ENCODE results near the gene PLEKHF1.
"Not testable (repeated sequence)": the region's sequence is repeated elsewhere in the genome, so short reads cannot be mapped to it uniquely, and the experiment has no call there.

Gene PLEKHF1

DNA sequence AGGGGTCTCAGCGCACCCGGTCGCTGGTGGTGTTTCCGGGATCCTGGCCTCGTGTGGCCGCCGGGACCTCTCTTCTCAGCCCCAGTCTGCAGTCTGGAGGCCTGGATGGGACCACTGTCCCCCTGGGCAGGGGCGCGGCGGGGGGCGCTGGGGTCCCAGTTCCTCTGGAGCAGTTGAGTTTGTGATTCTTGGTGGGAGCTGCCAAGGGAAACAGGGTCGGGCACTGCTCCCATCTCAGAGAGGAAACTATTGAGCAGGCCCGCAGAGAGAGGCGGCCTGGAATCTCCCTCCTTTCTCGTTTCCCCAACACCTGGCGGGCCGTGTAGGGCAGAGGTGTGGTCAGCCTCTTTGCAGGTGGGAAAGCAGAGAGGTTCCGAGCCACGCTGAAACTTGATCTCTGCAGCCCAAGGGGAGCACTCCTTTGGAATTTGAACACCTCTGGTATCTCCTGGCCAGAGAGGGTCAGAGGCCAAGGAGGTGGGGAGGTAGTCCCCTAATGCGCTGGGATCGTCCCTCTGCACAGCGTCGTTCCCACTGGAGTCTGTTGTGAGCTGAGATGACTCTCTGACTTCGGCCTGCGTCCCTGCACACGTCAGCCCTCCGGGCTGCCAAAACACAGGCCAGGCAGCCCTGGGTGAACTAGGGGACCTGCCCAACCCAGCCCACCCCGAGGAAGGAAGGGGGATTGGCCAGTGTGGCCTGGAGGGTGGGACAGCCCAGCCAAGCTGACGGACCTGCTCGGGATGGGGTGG is 741 bp downstream of the PLEKHF1 start:
- no peak for DNase-seq

DNA sequence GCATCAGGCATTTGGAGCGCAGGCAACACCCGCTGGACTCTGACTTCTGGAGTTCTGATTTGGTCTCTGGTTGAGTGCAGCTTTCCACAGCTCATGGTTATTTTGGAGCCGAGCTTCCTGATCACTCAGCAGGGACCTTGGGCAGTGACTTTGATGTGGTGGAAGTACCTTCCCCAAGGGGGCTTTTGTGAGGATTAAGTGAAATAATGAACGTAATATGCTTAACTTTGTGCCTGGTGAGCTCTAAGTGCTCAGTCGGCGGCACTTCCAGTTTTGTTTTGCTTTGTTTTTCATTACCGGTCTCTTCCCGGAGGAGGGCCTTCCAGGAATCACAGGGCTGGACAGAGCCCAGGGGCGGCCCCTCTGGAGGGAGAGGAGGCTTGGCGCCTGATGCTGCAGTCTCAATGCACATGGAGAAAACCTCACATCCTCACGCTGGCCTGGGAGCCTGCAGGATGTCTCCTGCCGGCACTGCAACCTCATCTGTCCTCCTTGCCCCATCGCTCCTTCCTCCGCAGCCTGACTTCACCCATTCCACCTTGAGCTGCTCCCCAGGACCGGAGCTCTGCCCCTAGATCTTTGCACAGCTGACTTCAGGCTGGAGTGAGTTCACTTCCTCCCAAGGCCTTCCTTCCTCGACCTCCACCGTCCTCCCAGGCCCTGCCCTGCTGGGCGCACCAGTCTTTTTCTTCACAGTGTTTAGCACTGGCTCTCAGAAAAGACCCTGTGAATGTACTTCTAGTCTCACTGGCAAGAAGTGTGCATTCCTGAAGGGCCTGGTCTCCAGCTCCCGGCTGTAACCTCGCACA is 1.5 kb downstream of the PLEKHF1 start:
- DNase-seq = no peak

DNA sequence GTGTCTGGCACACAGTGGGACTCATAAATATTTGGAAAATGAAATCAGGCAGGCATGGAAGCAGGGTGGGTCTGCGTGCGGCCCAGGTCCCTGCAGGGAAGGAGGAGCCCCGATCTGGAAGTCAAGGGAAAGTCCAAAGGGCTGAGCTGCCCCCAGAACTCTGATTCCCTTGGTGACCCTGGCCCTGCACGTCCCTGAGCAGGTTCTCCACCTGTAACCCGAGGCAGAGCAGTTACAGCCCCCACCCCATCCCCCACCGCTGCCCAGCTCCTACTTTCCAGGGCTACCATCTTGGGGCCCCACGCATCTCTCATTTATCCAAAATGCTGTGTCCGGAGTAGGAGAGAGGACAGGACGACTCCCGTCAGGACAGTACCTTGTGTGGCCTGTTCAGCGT is 2.1 kb downstream of the PLEKHF1 start:
- no peak for DNase-seq

DNA sequence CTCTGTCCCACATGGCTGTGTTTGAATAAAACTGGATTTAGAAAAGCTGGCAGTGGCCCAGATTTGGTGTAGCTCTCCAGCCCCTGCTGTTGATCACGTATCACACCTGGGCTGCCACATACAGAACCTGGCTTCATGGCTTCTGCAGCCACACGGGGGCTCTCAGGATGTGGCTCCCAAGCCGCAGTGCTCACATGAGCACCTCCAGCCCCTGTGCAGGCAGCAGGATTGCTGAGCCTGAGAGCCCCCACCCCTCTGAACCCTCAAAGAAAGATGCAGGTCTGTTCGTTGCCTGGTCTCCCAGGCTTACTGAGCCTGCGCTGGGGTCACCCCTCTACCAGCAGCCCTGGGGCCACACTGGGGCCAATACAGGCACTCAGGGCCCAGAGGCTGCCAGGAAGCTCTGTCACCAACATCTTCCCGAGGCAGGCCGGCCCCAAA is 2.7 kb downstream of the PLEKHF1 start:
- DNase-seq = no peak

DNA sequence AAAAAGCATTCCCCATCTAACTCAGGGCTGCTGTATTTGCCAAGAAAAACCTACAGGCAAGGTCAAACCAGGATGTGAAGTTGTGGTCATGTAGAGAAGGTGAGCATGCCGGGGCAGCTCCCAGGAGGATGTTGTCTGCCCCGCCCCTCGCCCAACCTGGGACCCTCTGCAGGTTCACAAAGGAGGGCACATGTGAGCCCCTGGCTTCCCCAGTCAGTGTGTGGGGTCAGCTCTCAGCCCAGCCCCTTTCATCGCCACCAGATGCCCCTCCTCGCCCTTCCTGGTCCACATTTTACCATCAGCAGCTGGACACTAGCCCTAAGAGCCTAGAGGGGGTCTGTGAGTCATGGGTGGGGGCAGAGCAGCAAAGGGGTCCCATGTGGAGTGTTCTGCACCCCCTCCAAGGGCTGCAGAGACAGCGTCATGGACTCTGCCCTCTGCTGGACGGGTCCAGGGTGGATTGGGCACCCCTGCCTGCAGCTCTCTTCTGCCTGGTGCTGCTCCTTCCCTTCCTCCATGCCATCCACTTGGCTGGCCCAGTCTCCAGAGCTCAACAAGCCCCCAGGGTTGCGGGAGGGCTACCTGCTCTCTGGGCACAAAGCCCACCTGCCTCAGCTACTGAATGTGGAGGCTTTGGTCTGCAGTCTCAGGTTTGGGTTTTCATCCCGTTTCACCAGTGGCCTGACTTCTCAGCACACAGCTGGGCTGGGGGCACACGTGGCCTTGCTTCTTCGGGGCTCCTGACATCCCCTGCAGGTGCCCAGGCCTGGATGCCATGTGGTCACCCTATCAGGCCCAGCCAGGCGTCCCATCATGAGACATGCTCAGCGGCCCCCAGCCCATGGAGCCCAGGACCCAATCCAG is 3.7 kb downstream of the PLEKHF1 start:
- DNase-seq = no peak

DNA sequence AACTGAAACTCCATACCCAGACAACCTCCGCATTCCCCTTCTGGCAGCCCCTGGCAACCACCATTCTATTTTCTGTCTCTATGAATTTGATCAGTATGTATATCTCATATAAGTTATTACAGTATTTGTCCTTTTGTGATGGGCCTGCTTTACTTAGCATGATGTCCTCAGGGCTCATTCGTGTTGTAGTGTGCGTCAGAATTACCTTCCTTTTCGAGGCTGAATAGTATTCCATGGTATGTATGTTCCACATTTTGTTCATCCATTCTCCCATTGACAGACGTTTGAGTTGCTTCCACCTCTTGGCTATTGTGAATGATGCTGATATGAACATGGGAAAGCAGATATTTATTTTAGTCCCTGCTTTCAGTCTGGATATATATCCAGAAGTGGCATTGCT is 5.0 kb downstream of the PLEKHF1 start:
- no peak for DNase-seq

DNA sequence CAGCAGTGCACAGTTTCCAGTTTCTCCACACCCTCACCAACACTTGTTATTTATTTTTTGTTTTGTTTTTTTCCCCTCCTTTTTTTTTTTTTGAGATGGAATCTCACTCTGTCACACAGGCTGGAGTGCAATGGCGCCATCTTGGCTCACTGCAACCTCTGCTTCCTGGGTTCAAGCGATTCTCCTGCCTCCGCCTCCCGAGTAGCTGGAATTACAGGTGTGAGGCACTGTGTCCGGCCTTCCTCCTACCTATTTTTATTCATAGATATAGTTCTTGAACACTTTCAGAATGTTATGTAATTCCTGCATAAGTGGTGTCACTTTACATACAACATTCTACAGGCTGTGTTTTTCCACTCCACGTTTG is 5.7 kb downstream of the PLEKHF1 start:
- not testable (repeated sequence) for DNase-seq

DNA sequence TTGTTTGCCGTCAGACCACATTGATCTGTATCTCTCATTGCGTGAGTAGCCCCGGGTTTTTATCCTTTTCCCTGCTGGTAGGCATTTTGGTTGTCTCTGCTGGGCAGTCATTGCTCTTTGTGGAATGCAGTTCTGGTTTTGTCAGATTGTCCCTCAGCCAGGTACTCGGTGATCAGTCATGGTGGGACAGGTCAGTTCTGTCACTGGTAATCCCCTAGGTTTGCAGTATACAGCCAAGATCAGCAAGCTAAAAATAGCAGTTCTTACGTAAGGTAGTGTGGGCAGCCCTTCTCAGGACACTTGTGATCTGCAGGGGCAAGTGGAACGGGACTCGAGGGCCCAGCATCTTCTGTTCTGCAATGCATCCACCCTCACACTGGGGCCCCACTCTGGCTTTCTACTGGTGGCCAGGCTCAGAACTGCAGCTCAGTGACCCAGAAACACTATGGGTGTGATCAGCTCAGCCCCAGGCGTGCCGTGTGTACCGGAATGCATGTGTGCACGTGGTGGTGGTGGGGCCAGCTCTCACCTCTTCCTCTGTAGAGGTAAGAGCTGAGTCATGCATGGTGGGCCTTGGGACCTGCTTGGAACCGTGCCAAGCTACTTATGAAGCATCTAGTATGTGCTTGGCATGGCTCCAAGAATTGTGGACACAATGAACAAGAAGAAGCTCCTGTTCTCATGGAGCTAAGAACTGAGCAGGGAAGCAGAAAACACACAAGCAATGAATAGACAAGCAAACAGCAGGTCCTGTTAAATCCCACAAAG is 6.3 kb downstream of the PLEKHF1 start:
- DNase-seq = no peak

DNA sequence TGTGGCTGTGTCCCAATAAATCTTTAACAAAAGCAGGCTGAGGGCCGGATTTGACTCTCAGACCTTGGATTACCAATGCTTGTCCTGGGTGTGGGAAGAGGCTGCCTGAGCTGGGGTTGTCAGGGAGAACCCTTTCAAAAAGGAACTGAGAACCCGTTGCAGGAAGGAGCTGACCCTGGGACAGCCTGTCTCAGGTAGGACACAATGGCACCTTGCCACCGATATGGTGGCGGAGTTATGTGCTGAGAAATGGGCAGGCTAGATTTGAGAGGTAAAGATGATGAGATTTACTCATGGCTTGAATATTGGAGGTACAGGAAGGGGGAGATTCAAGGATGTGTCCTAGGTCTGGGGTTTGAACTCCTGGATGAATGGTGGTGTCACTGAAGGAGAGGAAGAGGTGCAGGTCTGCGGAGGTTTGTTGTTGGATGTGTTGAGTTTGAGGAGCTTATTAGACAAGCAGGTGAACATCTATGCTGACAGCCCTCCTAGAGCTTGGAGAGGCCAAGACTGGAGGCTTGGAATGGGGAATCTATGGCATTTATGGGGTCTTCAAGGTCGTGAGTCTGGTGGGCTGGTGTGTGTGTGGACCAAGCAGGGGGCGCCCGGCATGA is 7.2 kb downstream of the PLEKHF1 start:
- no peak for DNase-seq

DNA sequence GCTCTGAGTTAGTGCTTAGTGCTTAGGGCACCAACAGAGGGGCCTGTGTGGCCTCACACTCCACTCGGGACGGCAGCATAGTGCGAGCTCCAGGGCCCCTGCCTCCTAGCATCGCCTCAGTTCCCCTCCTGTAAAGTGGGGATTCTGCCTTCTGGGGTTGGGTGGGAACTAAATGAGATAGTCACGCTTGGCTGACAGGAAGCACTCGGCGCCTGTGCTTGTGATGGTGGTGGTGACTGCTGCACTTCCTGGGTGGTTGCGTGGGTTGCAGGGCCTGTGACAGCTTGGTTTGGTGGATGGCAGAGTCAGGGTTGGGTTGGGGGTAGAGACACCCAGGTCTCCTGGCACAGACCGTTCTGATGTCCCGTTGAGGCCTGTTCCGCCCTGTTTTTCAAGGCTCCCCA is 7.7 kb downstream of the PLEKHF1 start:
- DNase-seq = no peak

DNA sequence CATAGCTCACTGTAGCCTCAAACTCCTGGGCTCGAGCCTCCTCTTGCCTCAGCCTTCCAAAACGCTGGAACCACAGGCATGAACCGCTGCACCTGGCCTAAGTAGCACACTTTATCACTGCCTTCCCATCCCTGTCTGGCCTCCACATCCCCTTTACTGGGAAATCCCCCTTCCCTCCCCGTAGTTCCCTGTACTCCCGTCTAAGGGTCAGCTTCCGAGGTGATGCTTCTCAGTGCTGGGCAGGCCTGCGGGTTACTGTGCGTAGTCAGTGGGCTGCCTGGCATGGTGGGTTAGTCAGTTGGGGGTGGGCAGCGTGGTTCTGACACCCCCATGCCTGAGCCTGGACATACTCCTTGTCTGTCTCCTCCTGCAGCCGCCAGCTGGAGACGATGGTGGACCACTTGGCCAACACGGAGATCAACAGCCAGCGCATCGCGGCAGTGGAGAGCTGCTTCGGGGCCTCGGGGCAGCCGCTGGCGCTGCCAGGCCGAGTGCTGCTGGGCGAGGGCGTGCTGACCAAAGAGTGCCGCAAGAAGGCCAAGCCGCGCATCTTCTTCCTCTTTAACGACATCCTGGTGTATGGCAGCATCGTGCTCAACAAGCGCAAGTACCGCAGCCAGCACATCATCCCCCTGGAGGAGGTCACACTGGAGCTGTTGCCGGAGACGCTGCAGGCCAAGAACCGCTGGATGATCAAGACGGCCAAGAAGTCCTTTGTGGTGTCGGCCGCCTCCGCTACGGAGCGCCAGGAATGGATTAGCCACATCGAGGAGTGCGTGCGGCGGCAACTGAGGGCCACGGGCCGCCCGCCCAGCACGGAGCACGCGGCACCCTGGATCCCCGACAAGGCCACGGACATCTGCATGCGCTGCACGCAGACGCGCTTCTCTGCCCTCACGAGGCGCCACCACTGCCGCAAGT is 8.4 kb downstream of the PLEKHF1 start:
- no peak for DNase-seq

DNA sequence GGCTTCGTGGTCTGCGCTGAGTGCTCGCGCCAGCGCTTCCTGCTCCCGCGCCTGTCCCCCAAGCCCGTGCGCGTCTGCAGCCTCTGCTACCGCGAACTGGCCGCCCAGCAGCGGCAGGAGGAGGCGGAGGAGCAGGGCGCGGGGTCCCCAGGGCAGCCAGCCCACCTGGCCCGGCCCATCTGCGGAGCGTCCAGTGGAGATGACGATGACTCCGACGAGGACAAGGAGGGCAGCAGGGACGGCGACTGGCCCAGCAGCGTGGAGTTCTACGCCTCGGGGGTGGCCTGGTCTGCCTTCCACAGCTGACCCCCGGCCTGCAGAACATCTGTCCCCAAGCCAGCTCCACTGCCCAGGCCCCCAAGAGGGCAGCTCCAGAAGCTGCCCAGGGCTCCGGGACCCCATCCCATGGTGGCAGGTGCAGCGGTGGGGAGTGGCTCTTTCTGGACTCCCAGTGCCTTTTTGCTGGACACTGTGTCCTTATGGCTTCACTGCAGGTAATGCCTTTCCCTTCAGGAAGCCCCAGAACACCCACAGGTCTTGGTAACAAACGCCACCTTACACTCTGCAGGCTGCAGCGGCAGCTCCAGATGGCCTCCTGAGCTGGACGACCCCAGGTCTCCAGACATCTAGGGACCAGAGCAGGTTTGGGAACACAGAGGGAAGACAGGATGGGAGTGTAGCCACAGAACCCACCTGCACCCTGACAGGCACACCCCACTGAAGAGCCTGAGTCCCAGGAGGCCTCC is 9.3 kb downstream of the PLEKHF1 start:
- DNase-seq = no peak

DNA sequence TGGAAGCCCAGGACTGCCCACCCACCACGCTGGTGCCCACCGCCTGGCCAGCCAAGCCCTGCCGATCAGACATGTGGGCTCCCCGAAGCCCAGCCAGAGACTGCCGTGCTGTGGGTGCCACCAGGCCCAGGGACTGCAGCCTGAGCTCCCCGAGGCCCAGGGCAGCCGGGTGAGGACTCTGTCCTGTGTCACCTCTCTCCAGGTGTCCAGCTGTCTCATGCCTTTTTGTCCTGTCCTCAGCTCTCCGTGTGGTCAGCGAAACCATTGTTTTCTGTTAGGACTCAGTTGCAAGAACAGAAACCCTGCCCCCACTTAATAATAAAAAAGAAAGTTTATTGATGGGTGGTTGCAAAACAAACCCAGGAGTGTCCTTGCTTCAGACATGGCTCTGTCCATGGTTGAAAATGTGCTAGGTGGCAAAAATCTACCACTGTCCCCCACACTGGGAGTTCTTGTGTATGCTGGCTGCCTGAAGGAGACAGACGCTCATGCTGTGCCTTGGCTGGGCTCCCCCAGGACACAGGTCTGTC is 9.9 kb downstream of the PLEKHF1 start:
- DNase-seq = no peak

DNA sequence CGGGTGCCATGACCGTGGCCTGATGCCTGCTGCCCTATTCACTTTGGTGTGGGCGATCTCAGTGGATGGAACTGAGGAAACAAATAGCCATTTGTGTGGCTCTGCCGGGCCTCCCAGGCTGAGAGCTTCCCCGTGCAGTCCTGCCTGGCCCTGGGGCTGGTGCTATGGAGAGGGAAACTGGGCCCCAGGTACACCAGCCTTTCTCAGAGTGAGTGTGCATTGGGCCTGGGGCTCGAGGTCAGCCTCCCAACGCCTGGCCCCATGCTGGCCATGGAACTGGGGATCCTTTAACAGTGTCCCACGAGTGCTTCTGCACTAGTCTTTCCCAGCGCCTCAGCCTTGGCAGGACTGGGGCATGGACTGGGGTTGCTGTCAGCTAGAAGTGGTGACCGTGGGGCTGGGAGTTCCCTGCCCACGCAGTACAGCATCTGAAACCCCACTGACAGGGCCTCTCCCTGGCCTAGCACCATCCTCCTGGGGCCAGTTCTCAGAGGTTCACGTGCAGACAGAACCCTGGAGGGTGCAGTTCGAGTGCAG is 10.5 kb downstream of the PLEKHF1 start:
- no peak for DNase-seq

DNA sequence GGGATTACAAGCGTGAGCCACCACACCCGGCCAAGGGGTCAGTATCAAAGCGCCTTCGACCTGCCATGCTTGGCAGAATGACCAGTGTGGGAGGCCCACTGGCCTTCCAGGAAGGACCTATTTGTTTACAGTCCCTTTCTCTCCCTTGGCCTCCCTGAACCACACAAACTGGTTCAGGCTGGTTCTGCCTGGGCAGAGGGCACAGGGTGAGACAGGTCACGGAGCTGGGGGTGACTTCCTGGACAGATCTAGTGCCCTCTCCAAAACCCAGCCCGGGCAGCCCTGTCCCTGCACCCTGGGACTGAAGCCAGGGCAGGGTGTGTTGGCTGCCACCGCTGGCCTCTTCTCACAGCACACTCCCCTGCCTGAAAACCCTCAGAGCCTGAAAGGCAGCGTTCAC is 11.3 kb downstream of the PLEKHF1 start:
- DNase-seq = no peak

DNA sequence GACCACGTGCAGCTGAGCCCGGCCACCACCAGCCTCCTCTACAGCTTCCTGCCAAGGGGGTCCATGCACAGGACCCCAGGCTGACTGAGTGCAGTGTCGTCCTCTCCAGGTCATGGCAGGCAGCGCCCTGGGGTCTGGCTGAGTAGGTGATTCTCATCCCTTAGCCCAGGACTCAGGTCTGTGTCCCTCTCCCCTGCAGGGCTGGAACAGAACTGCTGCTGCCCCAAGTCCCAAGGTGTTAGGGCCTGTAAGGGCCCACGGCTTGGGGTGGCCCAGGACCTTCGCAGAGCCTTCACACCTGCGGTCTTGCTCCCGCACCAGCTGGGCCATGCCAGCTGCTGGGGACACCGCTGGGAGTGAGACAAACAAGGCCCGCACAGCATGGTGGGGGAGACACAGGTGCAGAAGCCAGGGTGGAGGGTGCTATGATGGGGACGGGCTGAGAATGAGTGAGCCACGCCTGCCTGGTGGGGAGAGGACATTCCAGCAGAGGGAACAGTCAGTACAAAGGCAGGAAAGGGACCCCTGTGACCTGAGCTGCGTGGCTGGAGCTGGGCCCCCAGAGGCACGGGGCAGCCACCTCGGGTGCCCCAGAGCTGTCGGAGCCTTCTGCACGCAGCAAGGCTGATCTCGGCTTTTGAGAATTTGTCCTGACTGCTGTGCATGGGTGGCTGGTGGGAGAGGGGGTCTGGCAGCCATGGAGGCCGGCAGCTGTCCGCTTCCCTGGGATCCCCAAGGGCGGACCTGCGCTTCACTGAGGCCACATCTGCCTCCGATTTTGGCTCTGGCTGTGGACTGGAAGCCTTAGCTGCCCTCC is 11.9 kb downstream of the PLEKHF1 start:
- DNase-seq = no peak

DNA sequence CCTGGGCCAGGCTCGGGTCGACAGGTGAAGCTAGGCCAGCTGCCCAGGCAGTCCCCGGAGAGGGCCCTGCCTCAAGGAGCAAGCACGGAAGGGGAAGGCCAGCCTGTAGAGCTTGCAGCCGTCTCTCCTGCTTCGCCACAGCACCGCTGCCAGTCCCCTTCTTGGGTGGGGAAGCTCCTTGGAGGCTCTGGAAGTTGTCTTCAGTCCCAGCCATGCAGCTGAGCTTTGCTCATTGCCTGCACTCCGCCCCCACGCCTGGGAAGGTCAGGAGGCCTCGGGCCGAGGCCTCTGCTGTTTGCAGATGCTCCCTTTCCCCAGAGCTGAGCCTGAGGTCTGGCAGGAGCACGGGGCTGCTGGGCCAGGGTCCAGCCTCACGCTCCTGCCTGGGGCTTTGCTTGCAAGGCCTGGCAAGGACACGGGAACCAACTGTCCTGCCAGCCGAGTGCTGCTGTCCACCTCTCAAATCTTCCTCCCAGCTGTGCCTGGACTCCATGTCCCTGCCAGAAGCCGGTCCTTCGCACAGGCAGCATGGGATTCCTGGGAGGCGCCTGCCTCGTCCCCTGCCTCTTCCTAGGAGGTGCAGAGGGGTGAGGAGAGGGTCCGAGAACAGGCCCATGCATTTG is 13.3 kb downstream of the PLEKHF1 start:
- no peak for DNase-seq

DNA sequence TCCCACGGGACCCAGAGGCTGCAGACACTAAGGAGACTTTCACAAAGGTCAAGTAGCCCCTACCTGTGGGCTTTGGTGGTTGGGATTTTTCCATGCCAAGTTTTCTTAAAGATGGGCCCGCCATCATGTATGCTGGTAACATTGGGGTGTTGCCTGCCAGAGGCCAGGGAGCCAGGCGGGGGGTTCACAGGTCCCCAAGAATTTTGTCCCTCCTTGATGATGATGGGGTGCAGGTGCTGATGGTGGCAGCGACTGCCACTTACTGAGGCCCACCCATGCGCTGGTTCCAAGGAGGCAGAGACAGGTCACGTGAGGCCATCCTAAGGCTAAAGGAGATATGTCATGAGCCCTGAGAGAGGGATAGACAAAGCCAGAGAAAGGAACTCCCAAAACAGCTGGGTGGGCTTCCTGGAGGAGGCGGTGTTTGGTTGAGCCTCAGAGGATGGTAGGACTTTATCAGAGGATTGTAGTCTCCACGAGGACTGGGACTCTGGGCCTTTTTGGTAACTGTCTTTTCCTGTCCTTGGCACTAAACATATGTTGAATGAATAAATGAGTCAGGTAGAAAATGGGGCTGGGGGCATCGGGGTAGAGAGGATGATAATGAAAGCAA is 14.4 kb downstream of the PLEKHF1 start:
- DNase-seq = no peak

Data from NCI-H187 (cell line).